Neural cell (in vitro differentiated cells): ENCODE results near the gene PDE4D.

Source experiments
- EP300 ChIP-seq: fragments of 450-650 bp; conservative IDR thresholded peaks from 2 replicates; pipeline ENCODE4 v1.6.1; 2014; ENCODE audit warnings: antibody characterized with exemption, mild to moderate bottlenecking, moderate library complexity; ENCODE audit not compliant: poor library complexity, severe bottlenecking
- EZH2 ChIP-seq: fragments of 200-600, 300-800 bp; shearing (Covaris generic), sonication (generic); IDR thresholded peaks from 2 replicates; pipeline ENCODE4 v1.6.1; 2014; ENCODE audit warnings: antibody characterized with exemption, low read length, borderline replicate concordance, mild to moderate bottlenecking; ENCODE audit not compliant: insufficient read depth, poor library complexity, severe bottlenecking
- MXI1 ChIP-seq: fragments of 450-650 bp; conservative IDR thresholded peaks from 2 replicates; pipeline ENCODE4 v1.6.1; 2014; ENCODE audit warnings: antibody characterized with exemption, mild to moderate bottlenecking; ENCODE audit not compliant: poor library complexity, severe bottlenecking
- POLR2AphosphoS5 ChIP-seq: IDR thresholded peaks from 2 replicates; pipeline ENCODE4 v1.6.1; 2012
- RAD21 ChIP-seq: fragments of 450-650 bp; conservative IDR thresholded peaks from 2 replicates; pipeline ENCODE4 v1.6.1; 2014; ENCODE audit warnings: antibody characterized with exemption, mild to moderate bottlenecking, moderate library complexity
- SMC3 ChIP-seq: fragments of 450-650 bp; conservative IDR thresholded peaks from 2 replicates; pipeline ENCODE4 v1.6.1; 2014; ENCODE audit warnings: antibody characterized with exemption, mild to moderate bottlenecking, moderate library complexity; ENCODE audit not compliant: poor library complexity
- TAF1 ChIP-seq: IDR thresholded peaks from 2 replicates; pipeline ENCODE4 v1.6.1; 2012; ENCODE audit warnings: low read depth
- TF ChIP-seq, protein P1 (sequence below): IDR thresholded peaks from 2 replicates; pipeline ENCODE4 v1.6.1; 2012; ENCODE audit warnings: borderline replicate concordance
- TF ChIP-seq, protein P2 (sequence below): fragments of 450-650 bp; IDR thresholded peaks from 2 replicates; pipeline ENCODE4 v1.5.1; 2014; ENCODE audit warnings: antibody characterized with exemption, mild to moderate bottlenecking, moderate library complexity; ENCODE audit not compliant: poor library complexity, severe bottlenecking

GRCh38 chr5:59586841-59587240 is 306.7 kb downstream of the PDE4D start:
- no peak for TF ChIP-seq RAD21
- TF ChIP-seq, protein P1, sequence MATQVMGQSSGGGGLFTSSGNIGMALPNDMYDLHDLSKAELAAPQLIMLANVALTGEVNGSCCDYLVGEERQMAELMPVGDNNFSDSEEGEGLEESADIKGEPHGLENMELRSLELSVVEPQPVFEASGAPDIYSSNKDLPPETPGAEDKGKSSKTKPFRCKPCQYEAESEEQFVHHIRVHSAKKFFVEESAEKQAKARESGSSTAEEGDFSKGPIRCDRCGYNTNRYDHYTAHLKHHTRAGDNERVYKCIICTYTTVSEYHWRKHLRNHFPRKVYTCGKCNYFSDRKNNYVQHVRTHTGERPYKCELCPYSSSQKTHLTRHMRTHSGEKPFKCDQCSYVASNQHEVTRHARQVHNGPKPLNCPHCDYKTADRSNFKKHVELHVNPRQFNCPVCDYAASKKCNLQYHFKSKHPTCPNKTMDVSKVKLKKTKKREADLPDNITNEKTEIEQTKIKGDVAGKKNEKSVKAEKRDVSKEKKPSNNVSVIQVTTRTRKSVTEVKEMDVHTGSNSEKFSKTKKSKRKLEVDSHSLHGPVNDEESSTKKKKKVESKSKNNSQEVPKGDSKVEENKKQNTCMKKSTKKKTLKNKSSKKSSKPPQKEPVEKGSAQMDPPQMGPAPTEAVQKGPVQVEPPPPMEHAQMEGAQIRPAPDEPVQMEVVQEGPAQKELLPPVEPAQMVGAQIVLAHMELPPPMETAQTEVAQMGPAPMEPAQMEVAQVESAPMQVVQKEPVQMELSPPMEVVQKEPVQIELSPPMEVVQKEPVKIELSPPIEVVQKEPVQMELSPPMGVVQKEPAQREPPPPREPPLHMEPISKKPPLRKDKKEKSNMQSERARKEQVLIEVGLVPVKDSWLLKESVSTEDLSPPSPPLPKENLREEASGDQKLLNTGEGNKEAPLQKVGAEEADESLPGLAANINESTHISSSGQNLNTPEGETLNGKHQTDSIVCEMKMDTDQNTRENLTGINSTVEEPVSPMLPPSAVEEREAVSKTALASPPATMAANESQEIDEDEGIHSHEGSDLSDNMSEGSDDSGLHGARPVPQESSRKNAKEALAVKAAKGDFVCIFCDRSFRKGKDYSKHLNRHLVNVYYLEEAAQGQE: no peak
- TF ChIP-seq, protein P2, sequence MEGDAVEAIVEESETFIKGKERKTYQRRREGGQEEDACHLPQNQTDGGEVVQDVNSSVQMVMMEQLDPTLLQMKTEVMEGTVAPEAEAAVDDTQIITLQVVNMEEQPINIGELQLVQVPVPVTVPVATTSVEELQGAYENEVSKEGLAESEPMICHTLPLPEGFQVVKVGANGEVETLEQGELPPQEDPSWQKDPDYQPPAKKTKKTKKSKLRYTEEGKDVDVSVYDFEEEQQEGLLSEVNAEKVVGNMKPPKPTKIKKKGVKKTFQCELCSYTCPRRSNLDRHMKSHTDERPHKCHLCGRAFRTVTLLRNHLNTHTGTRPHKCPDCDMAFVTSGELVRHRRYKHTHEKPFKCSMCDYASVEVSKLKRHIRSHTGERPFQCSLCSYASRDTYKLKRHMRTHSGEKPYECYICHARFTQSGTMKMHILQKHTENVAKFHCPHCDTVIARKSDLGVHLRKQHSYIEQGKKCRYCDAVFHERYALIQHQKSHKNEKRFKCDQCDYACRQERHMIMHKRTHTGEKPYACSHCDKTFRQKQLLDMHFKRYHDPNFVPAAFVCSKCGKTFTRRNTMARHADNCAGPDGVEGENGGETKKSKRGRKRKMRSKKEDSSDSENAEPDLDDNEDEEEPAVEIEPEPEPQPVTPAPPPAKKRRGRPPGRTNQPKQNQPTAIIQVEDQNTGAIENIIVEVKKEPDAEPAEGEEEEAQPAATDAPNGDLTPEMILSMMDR: no peak
- peak; percentile 2 for TF ChIP-seq MXI1
- TF ChIP-seq POLR2AphosphoS5: no peak
- no peak for TF ChIP-seq TAF1
- no peak for TF ChIP-seq EZH2
- TF ChIP-seq EP300: no peak
- TF ChIP-seq SMC3: no peak
